HepG2 (cell line): ENCODE measurements around the gene MC2R. TPM values are rescaled to one million over a fixed set of nuclear protein-coding genes. Genes with fewer than 3 reads are reported as not detected.

Source experiments
- ATAC-seq: fragments of 200-7000 bp; cut with Tn5 transposase; 3 replicates; pipeline ENCODE4 v1.9.1; 2020; ENCODE audit warnings: mild to moderate bottlenecking, moderate library complexity
- BruUV-seq: library from RNA; stranded (reverse); fragments of 400-500 nt; replicated peaks from 2 replicates; lab custom pipeline; 2021; lab: Mats Ljungman, UMichigan
- CTCF ChIA-PET: fragments of 300-600 bp; formaldehyde crosslinking; extraction: SDS; loops from one replicate; lab custom pipeline; 2021; ENCODE audit warnings: low total read pairs, inconsistent platforms, low intra/inter-chr PET ratio; lab: Yijun Ruan, JAX
- POLR2A ChIA-PET: fragments of 350-600 bp; sonication (Branson Sonifier 250); formaldehyde crosslinking; loops from one replicate; lab custom pipeline; 2020; ENCODE audit warnings: antibody characterized with exemption, inconsistent platforms; lab: Yijun Ruan, JAX
- DNase-seq: peaks from one replicate; pipeline ENCODE4 v3.0.0-alpha.2; 2015; ENCODE audit warnings: low spot score
- FAIRE-seq: peaks from 3 replicates; lab custom pipeline; 2011; peaks lifted over from hg19 to GRCh38; lab: Jason Lieb, UNC
- H2AFZ ChIP-seq: one replicate; pipeline ENCODE4 v1.6.1; 2011; ENCODE audit warnings: low read length, inconsistent platforms
- H3K27ac ChIP-seq: fragments of 300-600 bp; 3 replicates; pipeline ENCODE4 v1.8.0; 2011; ENCODE audit warnings: mixed run types, mild to moderate bottlenecking, mixed read lengths, low read length, inconsistent platforms; ENCODE audit not compliant: insufficient read depth; ENCODE audit errors: extremely low read length
- H3K27me3 ChIP-seq, 2 experiments: fragments of 200-600 bp in 1 of 2; 2 replicates in 1 of 2; 3 replicates in 1 of 2; pipeline versions ENCODE4 v1.6.0 to v1.8.0; 2011; ENCODE audit warnings: low read length in 2 of 2, mild to moderate bottlenecking in 2 of 2, moderate library complexity in 2 of 2, inconsistent platforms in 1 of 2; ENCODE audit not compliant: insufficient read depth in 2 of 2, control insufficient read depth in 1 of 2
- H3K36me3 ChIP-seq, 2 experiments: fragments of 200-600 bp in 1 of 2; replicated peaks in 1 of 2; 2 replicates in 1 of 2; 3 replicates in 1 of 2; pipeline versions ENCODE4 v1.5.1 to v1.8.0; 2011; ENCODE audit warnings: low read length in 2 of 2, inconsistent platforms in 1 of 2; ENCODE audit not compliant: insufficient read depth in 2 of 2, control insufficient read depth in 1 of 2
- H3K4me1 ChIP-seq: 2 replicates; pipeline ENCODE4 v1.5.1; 2012; ENCODE audit warnings: low read length, inconsistent platforms; ENCODE audit not compliant: insufficient read depth
- H3K4me2 ChIP-seq: 2 replicates; pipeline ENCODE4 v1.6.0; 2011; ENCODE audit warnings: low read depth, low read length, inconsistent platforms
- H3K4me3 ChIP-seq, 3 experiments: fragments of 200-600 bp in 1 of 3; sonication (generic), shearing (Covaris generic) in 1 of 3; replicated peaks in 1 of 3; 2 replicates each; pipeline ENCODE4 v1.5.1; 2011 to 2016; ENCODE audit warnings: low read length in 3 of 3, inconsistent platforms in 2 of 3, low read depth in 2 of 3, mild to moderate bottlenecking in 2 of 3, control low read depth in 1 of 3, mixed read lengths in 1 of 3; ENCODE audit not compliant: insufficient read depth in 1 of 3
- H3K79me2 ChIP-seq: one replicate; pipeline ENCODE4 v1.6.1; 2011; ENCODE audit warnings: low read length, inconsistent platforms; ENCODE audit not compliant: insufficient read depth
- H3K9ac ChIP-seq: 2 replicates; pipeline ENCODE4 v1.6.0; 2011; ENCODE audit warnings: mild to moderate bottlenecking, low read depth, low read length, inconsistent platforms; ENCODE audit not compliant: insufficient read depth
- H3K9me3 ChIP-seq: 2 replicates; pipeline ENCODE4 v1.5.1; 2012; ENCODE audit warnings: mild to moderate bottlenecking, low read length
- H4K20me1 ChIP-seq: 2 replicates; pipeline ENCODE4 v1.6.0; 2011; ENCODE audit warnings: inconsistent platforms, mild to moderate bottlenecking, low read length, moderate library complexity; ENCODE audit not compliant: insufficient read depth
- BRF2 ChIP-seq: sonication (generic); formaldehyde crosslinking; IDR thresholded peaks from 2 replicates; pipeline ENCODE4 v1.8.1; 2022; ENCODE audit warnings: mild to moderate bottlenecking, missing genetic modification reagents
- JUND ChIP-seq: sonication (generic); formaldehyde crosslinking; IDR thresholded peaks from 2 replicates; pipeline ENCODE4 v1.8.0; 2022; ENCODE audit warnings: mild to moderate bottlenecking, missing genetic modification reagents
- KLF15 ChIP-seq: sonication (generic); formaldehyde crosslinking; IDR thresholded peaks from 2 replicates; pipeline ENCODE4 v1.8.1; 2023; ENCODE audit warnings: borderline replicate concordance, mild to moderate bottlenecking, inconsistent platforms, missing genetic modification reagents, mixed read lengths
- MXD1 ChIP-seq: sonication (generic); formaldehyde crosslinking; IDR thresholded peaks from 2 replicates; pipeline ENCODE4 v1.4.0; 2020; ENCODE audit warnings: mild to moderate bottlenecking, missing genetic modification reagents
- ZC3H4 ChIP-seq: sonication (generic); formaldehyde crosslinking; IDR thresholded peaks from 2 replicates; pipeline ENCODE4 v1.4.0; 2020; ENCODE audit warnings: missing genetic modification reagents, borderline replicate concordance
- ZNF414 ChIP-seq: sonication (generic); formaldehyde crosslinking; IDR thresholded peaks from 2 replicates; pipeline ENCODE4 v1.5.0; 2020; ENCODE audit warnings: missing genetic modification reagents
- WGBS: methylation state at CpG from one replicate; pipeline ENCODE4 v1.1.6; 2017; ENCODE audit warnings: low lambda C conversion rate; 5-methylcytosine and 5-hydroxymethylcytosine counted together
- in situ Hi-C: cut with HindIII; loops from 2 replicates; pipeline ENCODE4 v1.10.0; 2017; ENCODE audit warnings: low pct_unique_long_range_greater_than_20kb; ENCODE audit not compliant: extremely low pct_ligation_motif_present
- intact Hi-C: fragments of 100-400 bp; cut with micrococcal nuclease; formaldehyde crosslinking; loops from one replicate; pipeline ENCODE4 v1.10.0; 2022; ENCODE audit not compliant: unreplicated experiment
- polyA plus RNA-seq, 8 experiments: library from polyadenylated mRNA; depleted of rRNA in 3 of 8; stranded (reverse) in 7 of 8; unstranded in 1 of 8; fragments of >200 nt; fragmentation: Illumina TruSeq in 4 of 8; extraction: Trizol in 4 of 8; gene quantifications; 2 replicates each; pipeline versions ENCODE4 v1.2.1 to v1.2.3, GENCODE V29; 2011 to 2016; ENCODE audit warnings: low read depth in 4 of 8, missing spikeins in 1 of 8, mixed read lengths in 1 of 8; ENCODE audit not compliant: insufficient read depth in 1 of 8
- total RNA-seq, 5 experiments: library from RNA; depleted of rRNA; stranded (reverse); fragments of >200 nt; fragmentation: Illumina TruSeq; extraction: Trizol; gene quantifications; 2 replicates each; pipeline ENCODE4 v1.2.3, GENCODE V29; 2016; ENCODE audit warnings: low read depth in 1 of 5

The MC2R gene
- total and polyA plus RNA-seq, 2 of the 13 experiments (the other 11 are each of a cell fraction or from before 2014, with no cell fraction given) = not detected

GRCh38 chr18:13913205-13913604 is 2.1 kb downstream of the MC2R start (continued):
- TF ChIP-seq BRF2 (CRISPR knock-in tag) = no peak

GRCh38 chr18:13912601-13913000 is 2.7 kb downstream of the MC2R start:
- H3K9ac ChIP-seq = no peak overlapping the region
- H3K27me3 ChIP-seq = peaks cover 3 to 50% of the 10 kb centered on the region in 2 experiments; a peak in 3 of 5 replicates
- no peak for FAIRE-seq
- no peak overlapping the region for H3K4me2 ChIP-seq
- ChIA-PET CTCF (no interaction called here), POLR2A (no interaction called here)
- no peaks in the 10 kb centered on the region for H3K36me3 ChIP-seq
- H3K27ac ChIP-seq = no peak overlapping the region
- no TSS peak for BruUV-seq
- ATAC-seq = no peak
- intact Hi-C loops = no loop called here
- no peaks in the 10 kb centered on the region for H3K4me1 ChIP-seq
- no peak overlapping the region for H3K4me3 ChIP-seq
- in situ Hi-C loops = no loop called here
- WGBS = 26% methylated on average over 9 of the region's 9 CpGs
- no peaks in the 10 kb centered on the region for H4K20me1 ChIP-seq
- DNase-seq = no peak
- no peak for TF ChIP-seq JUND (CRISPR knock-in tag)
- TF ChIP-seq MXD1 (CRISPR knock-in tag) = no peak
- TF ChIP-seq KLF15 (CRISPR knock-in tag) = no peak
- TF ChIP-seq ZC3H4 (CRISPR knock-in tag) = no peak
- no peak for TF ChIP-seq ZNF414 (CRISPR knock-in tag)
- H3K79me2 ChIP-seq = no peaks in the 10 kb centered on the region
- H2AFZ ChIP-seq = no peak overlapping the region
- H3K9me3 ChIP-seq = no peaks in the 10 kb centered on the region
